Spleen (tissue), 7 donors: ENCODE measurements around the gene TRPM2.

Source experiments
- CTCF ChIP-seq, 11 experiments: fragments of 200-600 bp in 7 of 11; fragments of 450-650 bp in 4 of 11; sonication (generic) in 4 of 11; IDR thresholded peaks in 8 of 11; conservative IDR thresholded peaks in 3 of 11; 1 replicate in 7 of 11; 2 replicates in 4 of 11; pipeline versions ENCODE4 v1.4.0 to v1.8.0; 2016 to 2021; ENCODE audit warnings: antibody characterized with exemption in 11 of 11, inconsistent platforms in 4 of 11, mild to moderate bottlenecking in 1 of 11
- POLR2A ChIP-seq, 3 donors: fragments of 450-650 bp; IDR thresholded peaks; one replicate each; pipeline ENCODE4 v1.5.1; 2017; ENCODE audit warnings: antibody characterized with exemption in 3 of 3, mild to moderate bottlenecking in 1 of 3
- POLR2AphosphoS5 ChIP-seq, 3 donors: sonication (generic); formaldehyde crosslinking; IDR thresholded peaks; one replicate each; pipeline ENCODE4 v1.5.1; 2017; ENCODE audit warnings: antibody characterized with exemption in 3 of 3
- donor health status: DM: no; HTN: no; CAD: no; lungs with moderate emphysema.
- donor health status: DM: no; HTN: no; CAD: no.
- donor health status: DM: no; HTN: no; CAD: no.

- TF ChIP-seq CTCF (IDR thresholded peaks at IDR 0.05 in 8 of 11, conservative IDR thresholded peaks at IDR 0.05 in 3 of 11): no peak
- TF ChIP-seq POLR2AphosphoS5 (IDR thresholded peaks at IDR 0.05): no peak
- TF ChIP-seq POLR2A (IDR thresholded peaks at IDR 0.05): no peak
Observed at GRCh38 chr21:44376606-44377005, 23.2 kb downstream of the TRPM2 start.
